UCSD-AML1 (cell line): ENCODE data around the gene RBM41.
A peak's percentile ranks its signal among the peaks of the same experiment; 100 is the strongest.
"Not testable (repeated sequence)": the region's sequence is repeated elsewhere in the genome, so short reads cannot be mapped to it uniquely, and the experiment has no call there.

Source experiments
- DNase-seq: peaks from one replicate; lab custom pipeline; 2025; ENCODE audit not compliant: unreplicated experiment; lab: John Stamatoyannopoulos, UW

Gene RBM41

DNA sequence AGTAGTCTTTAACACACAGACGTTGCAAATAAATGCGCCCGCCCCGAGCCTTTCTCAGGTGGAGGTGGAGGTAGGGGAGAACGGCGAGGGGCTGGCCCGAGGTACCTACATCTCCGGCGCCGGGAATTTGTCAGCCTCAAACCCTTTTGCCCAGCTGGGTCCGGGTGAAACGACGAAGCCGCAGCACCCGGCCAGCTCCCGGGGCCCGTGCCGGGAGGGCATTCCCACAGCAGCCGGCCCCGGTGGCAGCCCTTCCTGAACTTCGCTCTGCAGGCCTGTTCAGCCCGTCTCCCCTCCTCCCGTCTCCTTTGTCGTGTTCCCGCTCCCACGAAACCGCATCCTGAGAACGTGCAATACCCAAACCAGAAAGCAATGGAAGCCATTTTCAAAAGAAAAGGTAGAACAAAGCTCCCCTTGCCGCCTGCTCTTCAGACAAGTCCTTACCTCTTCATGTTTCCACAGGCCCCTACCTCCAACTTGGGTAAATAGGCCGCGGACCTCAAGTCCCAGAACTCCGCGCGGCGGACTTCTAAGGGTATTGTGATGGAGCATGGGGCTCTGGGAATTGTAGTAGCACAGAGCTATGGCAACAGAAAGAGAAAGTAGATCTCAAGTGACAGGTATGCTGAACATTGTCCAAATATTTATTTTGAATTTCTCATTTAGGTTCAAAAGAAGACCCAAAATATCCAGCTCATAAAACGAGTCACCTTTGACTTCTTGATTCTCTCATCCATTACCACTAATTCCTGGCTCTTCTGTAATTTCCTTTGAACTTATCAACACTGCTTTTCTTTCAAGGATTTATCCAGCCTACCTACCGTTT, at the start of gene RBM41:
TSS of gene RBM41 (minus strand) at position 501 of the 826 bp plus-strand sequence. CDS start at position 452, 49 bp downstream.
- DNase-seq = peak; percentile 69

DNA sequence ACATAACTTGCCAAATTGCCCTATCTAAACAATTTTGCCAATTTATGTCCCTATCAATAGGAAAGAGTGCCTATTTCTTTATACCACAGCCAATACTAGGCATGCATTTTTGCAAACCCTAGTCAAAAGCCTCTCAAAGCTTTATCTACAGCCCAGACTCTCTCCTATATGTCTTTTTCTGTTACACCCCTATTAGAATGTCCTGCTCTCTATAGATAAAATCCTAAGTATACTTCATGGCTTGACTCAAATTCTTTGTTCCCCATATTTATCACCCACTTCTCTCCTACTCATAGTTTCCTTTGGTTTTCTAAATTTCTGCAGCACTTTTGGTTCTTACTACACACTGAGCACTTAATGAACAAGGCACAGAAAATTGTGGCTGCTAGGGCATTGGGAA, 49.6 kb upstream of the RBM41 start:
- no peak for DNase-seq

- no peak for DNase-seq
Measured at GRCh38 chrX:107167163-107167921, 48.7 kb upstream of the RBM41 start.

DNA sequence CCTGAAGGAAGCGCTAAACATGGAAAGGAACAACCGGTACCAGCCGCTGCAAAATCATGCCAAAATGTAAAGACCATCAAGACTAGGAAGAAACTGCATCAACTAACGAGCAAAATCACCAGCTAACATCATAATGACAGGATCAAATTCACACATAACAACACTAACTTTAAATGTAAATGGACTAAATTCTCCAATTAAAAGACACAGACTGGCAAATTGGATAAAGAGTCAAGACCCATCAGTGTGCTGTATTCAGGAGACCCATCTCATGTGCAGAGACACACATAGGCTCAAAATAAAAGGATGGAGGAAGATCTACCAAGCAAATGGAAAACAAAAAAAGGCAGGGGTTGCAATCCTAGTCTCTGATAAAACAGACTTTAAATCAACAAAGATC, 39.0 kb upstream of the RBM41 start:
- not testable (repeated sequence) for DNase-seq

GRCh38 chrX:107155621-107156430, 37.2 kb upstream of the RBM41 start:
- not testable (repeated sequence) for DNase-seq

- no peak for DNase-seq
Measured at GRCh38 chrX:107154787-107155620, 36.4 kb upstream of the RBM41 start.

DNA sequence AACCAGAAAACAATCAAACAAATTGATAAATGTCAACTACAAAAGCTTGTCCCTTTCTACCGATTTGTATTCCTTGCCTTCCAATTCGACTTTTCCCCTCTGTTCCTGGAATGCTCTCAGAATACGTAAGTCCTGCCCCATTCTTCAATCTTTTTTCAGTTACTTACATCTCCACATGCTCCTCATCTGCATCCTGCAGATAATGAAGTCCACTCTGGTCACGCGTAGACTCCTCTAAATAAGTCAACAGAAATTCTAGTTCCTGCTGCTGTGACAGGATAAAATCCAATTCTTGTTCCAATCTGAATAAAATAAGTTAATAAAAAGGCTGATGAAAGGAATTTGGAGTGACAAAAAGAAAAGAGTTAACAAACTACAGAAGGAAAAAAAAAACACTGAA, 34.4 kb upstream of the RBM41 start:
- DNase-seq = no peak

DNA sequence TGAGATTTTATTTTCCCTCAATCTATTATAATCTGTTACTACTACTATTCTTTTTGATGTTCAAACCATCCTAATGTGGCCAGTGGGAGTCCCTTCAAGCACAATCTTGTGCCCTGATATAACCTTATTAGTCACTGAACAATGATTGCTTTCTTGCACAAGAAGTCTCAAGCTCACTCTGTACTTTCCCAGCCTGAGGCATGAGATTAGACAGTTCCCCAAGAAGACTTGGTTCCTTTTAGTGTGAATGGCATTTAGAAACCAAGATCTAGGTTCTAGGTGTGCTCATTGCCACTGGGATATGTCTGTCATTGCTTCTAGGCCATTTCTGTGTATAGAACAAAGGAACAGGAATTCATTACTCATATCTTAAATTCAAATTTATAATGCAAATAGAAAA, 28.0 kb upstream of the RBM41 start:
- DNase-seq = no peak

DNA sequence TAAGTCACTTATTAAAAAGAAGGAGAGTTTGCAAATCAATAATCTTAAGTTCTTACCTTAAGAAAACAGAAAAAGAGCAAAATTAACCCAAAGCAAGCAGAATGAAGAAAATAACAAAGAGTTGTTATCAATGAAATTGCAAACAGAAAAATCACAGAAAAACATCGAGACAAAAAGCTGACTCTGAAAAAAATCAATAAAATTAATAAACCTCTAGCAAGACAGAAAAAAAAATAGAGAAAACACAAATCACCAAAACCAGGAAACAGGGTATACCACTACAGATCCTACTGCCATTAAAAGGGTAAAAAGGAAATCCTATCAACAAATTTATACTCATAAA, 17.3 kb upstream of the RBM41 start:
- DNase-seq = no peak

GRCh38 chrX:107135049-107135964, 16.7 kb upstream of the RBM41 start:
- DNase-seq = no peak

- no peak for DNase-seq
Measured at GRCh38 chrX:107123750-107124149, 5.1 kb upstream of the RBM41 start.

DNA sequence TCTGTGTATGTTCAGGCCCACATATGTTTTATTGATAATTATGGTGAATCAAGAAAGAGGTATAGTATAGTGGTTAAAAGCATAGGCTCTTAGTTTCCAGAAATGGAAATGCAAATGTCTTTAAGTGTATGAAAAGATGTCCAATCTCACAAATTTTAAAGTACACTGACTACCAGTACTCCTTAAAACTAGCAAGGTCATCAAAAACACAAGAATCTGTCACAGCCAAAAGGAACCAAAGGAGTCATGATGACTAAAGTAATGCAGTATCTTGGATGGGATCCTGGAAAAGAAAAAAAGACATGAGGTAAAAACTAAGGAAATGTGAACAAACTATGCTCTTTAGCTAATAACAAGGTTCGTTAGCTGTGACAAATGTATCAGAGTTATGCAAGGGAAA, 661 bp upstream of the RBM41 start:
- no peak for DNase-seq

- no peak for DNase-seq
Measured at GRCh38 chrX:107117993-107118321, 665 bp downstream of the RBM41 start.

GRCh38 chrX:107107459-107107858, 11.2 kb downstream of the RBM41 start:
- DNase-seq = no peak

DNA sequence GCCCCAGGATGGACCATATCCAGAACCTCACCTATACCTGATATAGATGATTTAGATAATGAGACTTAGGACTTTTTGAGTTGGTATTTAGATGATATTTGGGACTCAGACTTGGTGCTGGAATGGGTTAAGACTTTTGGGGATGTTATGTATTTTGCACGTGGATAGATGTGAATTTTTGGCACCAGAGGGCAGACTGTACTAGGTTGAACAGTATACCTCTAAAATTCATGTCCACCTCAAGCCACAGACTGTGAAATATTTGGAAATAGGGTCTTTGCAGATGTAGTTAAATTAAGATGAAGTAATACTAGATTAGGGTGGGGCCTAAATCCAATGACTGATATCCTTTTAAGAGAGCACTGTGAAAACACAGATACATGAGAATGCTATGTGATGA, 15.6 kb downstream of the RBM41 start:
- no peak for DNase-seq

DNA sequence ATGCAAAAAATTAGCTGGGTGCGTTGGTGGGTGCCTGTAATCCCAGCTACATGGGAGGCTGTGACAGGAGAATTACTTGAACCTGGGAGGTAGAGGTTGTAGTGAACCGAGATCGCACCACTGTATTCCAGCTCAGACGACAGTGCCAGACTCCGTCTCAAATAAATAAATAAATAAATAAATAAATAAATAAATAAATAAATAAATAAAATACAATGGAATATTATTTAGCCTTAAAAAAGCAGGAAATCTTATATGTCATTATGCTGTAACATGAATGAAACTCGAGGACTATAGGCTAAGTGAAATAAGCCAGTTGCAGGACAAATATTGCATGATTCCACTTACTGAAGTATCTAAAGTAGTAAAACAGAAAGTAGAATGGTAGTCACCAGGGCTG, 42.5 kb downstream of the RBM41 start:
- DNase-seq = no peak

DNA sequence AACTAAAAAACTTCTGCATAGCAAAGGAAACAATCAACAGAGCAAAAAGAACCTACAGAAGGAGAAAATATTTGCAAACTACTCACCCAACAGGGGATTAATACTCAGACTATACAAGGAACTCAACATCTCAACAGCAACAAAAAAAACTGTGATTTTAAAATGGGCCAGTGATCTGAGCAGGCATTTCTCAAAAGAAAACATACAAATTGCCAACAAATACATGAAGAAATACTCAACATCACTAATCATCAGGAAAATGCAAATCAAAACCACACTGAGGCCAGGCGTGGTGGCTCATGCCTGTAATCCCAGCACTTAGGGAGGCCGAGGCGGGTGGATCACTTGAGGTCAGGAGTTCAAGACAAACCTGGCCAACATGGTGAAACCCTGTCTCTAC, 60.9 kb downstream of the RBM41 start:
- not testable (repeated sequence) for DNase-seq

GRCh38 chrX:107054978-107055377, 63.6 kb downstream of the RBM41 start:
- no peak for DNase-seq

DNA sequence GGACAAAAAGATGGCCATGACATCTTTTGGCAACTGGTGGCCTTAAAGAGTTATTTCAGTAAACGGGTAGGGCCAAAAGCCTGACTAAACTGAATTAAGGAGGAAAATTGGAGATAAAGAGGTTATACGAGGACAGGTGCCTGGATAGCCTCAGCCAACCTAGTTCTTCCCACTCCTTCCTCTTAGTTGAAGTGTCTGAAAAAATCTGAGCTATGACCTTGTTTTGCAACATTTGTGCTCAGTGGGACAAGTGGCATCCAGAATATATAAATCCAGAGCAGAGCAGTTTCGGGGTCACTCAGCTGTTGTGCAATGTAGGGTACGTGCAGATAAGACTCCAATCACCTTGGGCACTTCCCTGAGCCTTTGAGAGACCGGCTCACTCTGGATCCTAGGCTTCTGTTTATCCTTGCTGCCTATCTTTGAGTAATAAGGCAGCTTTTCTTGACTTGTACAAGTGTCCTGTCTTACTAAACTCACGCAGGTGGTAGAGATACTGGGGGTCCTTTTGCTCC, 68.4 kb downstream of the RBM41 start:
- DNase-seq = no peak

DNA sequence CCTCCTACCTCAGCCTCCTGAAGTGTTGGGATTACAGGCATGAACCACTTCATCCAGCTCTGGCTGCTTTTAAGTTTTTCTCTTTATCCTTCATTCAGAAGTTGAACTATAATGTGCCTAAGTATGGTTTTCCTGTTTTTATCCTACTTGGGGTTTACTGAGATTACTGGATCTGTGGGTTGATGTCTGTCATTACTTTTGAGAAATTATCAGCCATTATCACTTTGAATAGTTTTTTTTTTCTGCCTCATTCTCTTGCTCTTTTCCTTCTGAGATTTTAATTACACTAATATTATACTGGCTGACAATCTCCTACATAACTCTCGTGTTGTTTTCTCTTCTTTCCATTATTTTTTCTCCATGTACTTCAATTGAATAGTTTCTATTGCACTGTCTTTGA, 71.0 kb downstream of the RBM41 start:
- DNase-seq = no peak
